ENCODE measurements around the gene AKR1C2.
"Not testable (repeated sequence)": the region's sequence is repeated elsewhere in the genome, so short reads cannot be mapped to it uniquely, and the experiment has no call there.

AKR1C2 gene

GRCh38 chr10:4998671-4999070 is 5.0 kb downstream of the AKR1C2 start:
- H3K4me3 ChIP-seq (ENCODE audit: low read length), result no peak overlapping the region
- peaks cover 2% of the 10 kb centered on the region for H3K36me3 ChIP-seq (ENCODE audit: control insufficient read depth, insufficient read depth, low read length)
- H3K4me1 ChIP-seq (ENCODE audit: control insufficient read depth, insufficient read depth, low read length), result no peaks in the 10 kb centered on the region
- H3K27me3 ChIP-seq (ENCODE audit: control insufficient read depth, insufficient read depth, low read length), result no peaks in the 10 kb centered on the region
- no peak overlapping the region for H3K9ac ChIP-seq (ENCODE audit: low read length)
- H3K27ac ChIP-seq (ENCODE audit: low read depth, low read length), result no peak overlapping the region

GRCh38 chr10:4994260-4994659 is 9.4 kb downstream of the AKR1C2 start:
- H3K27me3 ChIP-seq (ENCODE audit: control insufficient read depth, insufficient read depth, low read length); H3K4me3 ChIP-seq (ENCODE audit: low read length); H3K4me1 ChIP-seq (ENCODE audit: control insufficient read depth, insufficient read depth, low read length); H3K36me3 ChIP-seq (ENCODE audit: control insufficient read depth, insufficient read depth, low read length); H3K9ac ChIP-seq (ENCODE audit: low read length); H3K27ac ChIP-seq (ENCODE audit: low read depth, low read length): not testable (repeated sequence)

- not testable (repeated sequence) for H3K27me3 ChIP-seq (ENCODE audit: control insufficient read depth, insufficient read depth, low read length); H3K27ac ChIP-seq (ENCODE audit: low read depth, low read length); H3K36me3 ChIP-seq (ENCODE audit: control insufficient read depth, insufficient read depth, low read length); H3K4me3 ChIP-seq (ENCODE audit: low read length); H3K4me1 ChIP-seq (ENCODE audit: control insufficient read depth, insufficient read depth, low read length); H3K9ac ChIP-seq (ENCODE audit: low read length)
Observed at GRCh38 chr10:4992564-4992963, 11.1 kb downstream of the AKR1C2 start.

- H3K9ac ChIP-seq (ENCODE audit: low read length); H3K4me3 ChIP-seq (ENCODE audit: low read length); H3K36me3 ChIP-seq (ENCODE audit: control insufficient read depth, insufficient read depth, low read length); H3K27me3 ChIP-seq (ENCODE audit: control insufficient read depth, insufficient read depth, low read length); H3K4me1 ChIP-seq (ENCODE audit: control insufficient read depth, insufficient read depth, low read length); H3K27ac ChIP-seq (ENCODE audit: low read depth, low read length): not testable (repeated sequence)
Observed at GRCh38 chr10:4991463-4991862, 12.2 kb downstream of the AKR1C2 start.

GRCh38 chr10:4990217-4990616 is 13.4 kb downstream of the AKR1C2 start:
- no peaks in the 10 kb centered on the region for H3K4me1 ChIP-seq (ENCODE audit: control insufficient read depth, insufficient read depth, low read length)
- no peak overlapping the region for H3K27ac ChIP-seq (ENCODE audit: low read depth, low read length)
- no peaks in the 10 kb centered on the region for H3K36me3 ChIP-seq (ENCODE audit: control insufficient read depth, insufficient read depth, low read length)
- no peak overlapping the region for H3K4me3 ChIP-seq (ENCODE audit: low read length)
- no peak overlapping the region for H3K9ac ChIP-seq (ENCODE audit: low read length)
- H3K27me3 ChIP-seq (ENCODE audit: control insufficient read depth, insufficient read depth, low read length), result no peaks in the 10 kb centered on the region

- H3K36me3 ChIP-seq (ENCODE audit: control insufficient read depth, insufficient read depth, low read length); H3K9ac ChIP-seq (ENCODE audit: low read length); H3K4me3 ChIP-seq (ENCODE audit: low read length); H3K27ac ChIP-seq (ENCODE audit: low read depth, low read length); H3K27me3 ChIP-seq (ENCODE audit: control insufficient read depth, insufficient read depth, low read length); H3K4me1 ChIP-seq (ENCODE audit: control insufficient read depth, insufficient read depth, low read length): not testable (repeated sequence)
Observed at GRCh38 chr10:4988000-4988641, 15.5 kb downstream of the AKR1C2 start.

GRCh38 chr10:4984971-4985594 is 18.6 kb downstream of the AKR1C2 start:
- H3K36me3 ChIP-seq (ENCODE audit: control insufficient read depth, insufficient read depth, low read length), result no peaks in the 10 kb centered on the region
- no peak overlapping the region for H3K27ac ChIP-seq (ENCODE audit: low read depth, low read length)
- no peak overlapping the region for H3K4me3 ChIP-seq (ENCODE audit: low read length)
- no peaks in the 10 kb centered on the region for H3K27me3 ChIP-seq (ENCODE audit: control insufficient read depth, insufficient read depth, low read length)
- H3K9ac ChIP-seq (ENCODE audit: low read length), result no peak overlapping the region
- H3K4me1 ChIP-seq (ENCODE audit: control insufficient read depth, insufficient read depth, low read length), result peaks cover 4% of the 10 kb centered on the region

- no peak overlapping the region for H3K4me3 ChIP-seq (ENCODE audit: low read length)
- H3K4me1 ChIP-seq (ENCODE audit: control insufficient read depth, insufficient read depth, low read length), result peaks cover 4% of the 10 kb centered on the region
Observed at GRCh38 chr10:4984223-4984622, 19.4 kb downstream of the AKR1C2 start.

GRCh38 chr10:4983615-4984216 is 19.9 kb downstream of the AKR1C2 start:
- H3K27me3 ChIP-seq (ENCODE audit: control insufficient read depth, insufficient read depth, low read length), result no peaks in the 10 kb centered on the region
- no peaks in the 10 kb centered on the region for H3K36me3 ChIP-seq (ENCODE audit: control insufficient read depth, insufficient read depth, low read length)
- H3K27ac ChIP-seq (ENCODE audit: low read depth, low read length), result no peak overlapping the region
- no peak overlapping the region for H3K9ac ChIP-seq (ENCODE audit: low read length)
- no peak overlapping the region for H3K4me3 ChIP-seq (ENCODE audit: low read length)
- peaks cover 4% of the 10 kb centered on the region for H3K4me1 ChIP-seq (ENCODE audit: control insufficient read depth, insufficient read depth, low read length)

More at GRCh38 chr10:4984223-4984622, 19.4 kb downstream of the AKR1C2 start:
- no peak overlapping the region for H3K27ac ChIP-seq (ENCODE audit: low read depth, low read length)
- no peak overlapping the region for H3K9ac ChIP-seq (ENCODE audit: low read length)
- no peaks in the 10 kb centered on the region for H3K27me3 ChIP-seq (ENCODE audit: control insufficient read depth, insufficient read depth, low read length)
- no peaks in the 10 kb centered on the region for H3K36me3 ChIP-seq (ENCODE audit: control insufficient read depth, insufficient read depth, low read length)

- Histone ChIP-seq H3K27ac (ENCODE audit: low read depth, low read length) (no peak overlapping the region), H3K4me1 (ENCODE audit: control insufficient read depth, insufficient read depth, low read length) (peaks cover 4% of the 10 kb centered on the region), H3K4me3 (ENCODE audit: low read length) (no peak overlapping the region), H3K9ac (ENCODE audit: low read length) (no peak overlapping the region), H3K36me3 (ENCODE audit: control insufficient read depth, insufficient read depth, low read length) (no peaks in the 10 kb centered on the region), H3K27me3 (ENCODE audit: control insufficient read depth, insufficient read depth, low read length) (no peaks in the 10 kb centered on the region)
Observed at GRCh38 chr10:4982764-4983226, 20.9 kb downstream of the AKR1C2 start.

GRCh38 chr10:4981722-4982471 is 21.8 kb downstream of the AKR1C2 start:
- H3K9ac ChIP-seq (ENCODE audit: low read length), result no peak overlapping the region

GRCh38 chr10:4980793-4981192 is 22.9 kb downstream of the AKR1C2 start:
- H3K27ac ChIP-seq (ENCODE audit: low read depth, low read length), result no peak overlapping the region

More at GRCh38 chr10:4981722-4982471, 21.8 kb downstream of the AKR1C2 start:
- H3K4me1 ChIP-seq (ENCODE audit: control insufficient read depth, insufficient read depth, low read length), result peaks cover 4% of the 10 kb centered on the region
- no peak overlapping the region for H3K27ac ChIP-seq (ENCODE audit: low read depth, low read length)
- H3K27me3 ChIP-seq (ENCODE audit: control insufficient read depth, insufficient read depth, low read length), result no peaks in the 10 kb centered on the region
- no peak overlapping the region for H3K4me3 ChIP-seq (ENCODE audit: low read length)
- no peaks in the 10 kb centered on the region for H3K36me3 ChIP-seq (ENCODE audit: control insufficient read depth, insufficient read depth, low read length)

More at GRCh38 chr10:4980793-4981192, 22.9 kb downstream of the AKR1C2 start:
- no peak overlapping the region for H3K9ac ChIP-seq (ENCODE audit: low read length)
- H3K4me3 ChIP-seq (ENCODE audit: low read length), result no peak overlapping the region
- H3K27me3 ChIP-seq (ENCODE audit: control insufficient read depth, insufficient read depth, low read length), result no peaks in the 10 kb centered on the region
- no peaks in the 10 kb centered on the region for H3K36me3 ChIP-seq (ENCODE audit: control insufficient read depth, insufficient read depth, low read length)
- peaks cover 4% of the 10 kb centered on the region for H3K4me1 ChIP-seq (ENCODE audit: control insufficient read depth, insufficient read depth, low read length)
